Ovary (tissue), 9 donors: ENCODE results near the gene NRARP. TPM values are rescaled to one million over a fixed set of nuclear protein-coding genes. Genes with fewer than 3 reads are reported as not detected.
"Not testable (repeated sequence)": the region's sequence is repeated elsewhere in the genome, so short reads cannot be mapped to it uniquely, and the experiment has no call there.

ENCODE experiments used
- DNase-seq, 5 donors: peaks; one replicate each; pipeline ENCODE4 v3.0.0-alpha.2; 2019 to 2020
- H3K27ac ChIP-seq, 2 donors: fragments of 200-600 bp; one replicate each; pipeline versions ENCODE4 v1.5.1 to v1.8.0; 2019 to 2022
- H3K27me3 ChIP-seq: fragments of 200-600 bp; one replicate; pipeline ENCODE4 v1.8.0; 2022
- H3K36me3 ChIP-seq: fragments of 200-600 bp; sonication (generic); one replicate; pipeline ENCODE4 v1.5.1; 2019
- H3K4me1 ChIP-seq: one replicate; pipeline ENCODE4 v1.8.1; 2013; ENCODE audit warnings: mild to moderate bottlenecking, moderate library complexity; ENCODE audit not compliant: insufficient read depth
- H3K4me3 ChIP-seq: fragments of 200-600 bp; sonication (generic); one replicate; pipeline ENCODE4 v1.5.1; 2017
- H3K9me3 ChIP-seq, 2 donors: fragments of 200-600 bp in 1 of 2; sonication (generic) in 1 of 2; one replicate each; pipeline versions ENCODE4 v1.5.1 to v1.8.1; 2013 to 2019; ENCODE audit warnings: mild to moderate bottlenecking in 1 of 2, moderate library complexity in 1 of 2
- CTCF ChIP-seq, 3 donors: fragments of 450-650 bp in 2 of 3; fragments of 200-600 bp in 1 of 3; IDR thresholded peaks; one replicate each; pipeline versions ENCODE4 v1.5.1 to v1.8.0; 2016 to 2022; ENCODE audit warnings: antibody characterized with exemption in 3 of 3, mild to moderate bottlenecking in 1 of 3
- EP300 ChIP-seq: sonication (generic); formaldehyde crosslinking; IDR thresholded peaks from one replicate; pipeline ENCODE4 v1.6.1; 2017; ENCODE audit warnings: antibody characterized with exemption
- POLR2A ChIP-seq: fragments of 450-650 bp; IDR thresholded peaks from one replicate; pipeline ENCODE4 v1.6.1; 2017; ENCODE audit warnings: antibody characterized with exemption, mild to moderate bottlenecking, moderate library complexity
- WGBS, 3 donors: extraction: QIAGEN DNeasy Blood & Tissue Kit in 1 of 3; methylation state at CpG; one replicate each; pipeline versions ENCODE4 v1.1.5 to v1.1.7; 2013 to 2017; 5-methylcytosine and 5-hydroxymethylcytosine counted together
- intact Hi-C, 4 donors: fragments of 100-400 bp; cut with DNase I; formaldehyde crosslinking; loops; one replicate each; pipeline versions ENCODE4 v1.11.0 to v1.15.1; 2022 to 2023
- polyA plus RNA-seq, 2 donors: library from polyadenylated mRNA; stranded (reverse); fragments of 200-250 nt in 1 of 2; fragments of 350-450 nt in 1 of 2; fragmentation: Illumina TruSeq in 1 of 2; extraction: RNeasy Lipid Tissue Mini Kit (QIAGEN cat#74804) in 1 of 2; gene quantifications; one replicate each; pipeline ENCODE4 v1.2.3, GENCODE V29; 2013 to 2014
- total RNA-seq, 7 donors: library from RNA; depleted of rRNA in 2 of 7; stranded (reverse); fragments of >200 nt in 2 of 7; fragmentation: NEBNext Ultra II Directional in 3 of 7; extraction: Animal tissue kit (Norgen Biotek cat#: 25700) in 3 of 7; gene quantifications; one replicate each; pipeline versions ENCODE4 v1.1.0 to v1.2.4, GENCODE V29; 2016 to 2023
- donor health status: DM: no; HTN: no; CAD: no; lungs with moderate emphysema.
- donor health status: DM: no; HTN: no; CAD: no.
- donor health status: Bipolar disorder and iron deficiency.
- donor health status: DM: yes; HTN: yes; CAD: no.
- donor health status: DM: no; HTN: no; CAD: no.
- donor health status: DM: yes; HTN: yes; CAD: no.

Gene NRARP
- total and polyA plus RNA-seq, 9 donors = 1.3 to 13.8 (median 3.7) TPM

- H3K4me3 ChIP-seq = no peak overlapping the region
- 62 to 70% (median 70%) methylated on average over 10 of the region's 10 CpGs for WGBS, 3 donors
- intact Hi-C loops = no loop called here
- peak in 1 of 5 donors; percentile 27 for DNase-seq
- no peaks in the 10 kb centered on the region for H3K36me3 ChIP-seq
- H3K9me3 ChIP-seq = no peaks in the 10 kb centered on the region
- no peaks in the 10 kb centered on the region for H3K27me3 ChIP-seq
- H3K27ac ChIP-seq = no peak overlapping the region
- H3K4me1 ChIP-seq = no peaks in the 10 kb centered on the region
- TF ChIP-seq EP300 (no peak), POLR2A (no peak), CTCF (IDR thresholded peaks at IDR 0.05) (no peak)
These were observed 38.6 kb downstream of the NRARP start for GRCh38 chr9:137263506-137263905.

DNA sequence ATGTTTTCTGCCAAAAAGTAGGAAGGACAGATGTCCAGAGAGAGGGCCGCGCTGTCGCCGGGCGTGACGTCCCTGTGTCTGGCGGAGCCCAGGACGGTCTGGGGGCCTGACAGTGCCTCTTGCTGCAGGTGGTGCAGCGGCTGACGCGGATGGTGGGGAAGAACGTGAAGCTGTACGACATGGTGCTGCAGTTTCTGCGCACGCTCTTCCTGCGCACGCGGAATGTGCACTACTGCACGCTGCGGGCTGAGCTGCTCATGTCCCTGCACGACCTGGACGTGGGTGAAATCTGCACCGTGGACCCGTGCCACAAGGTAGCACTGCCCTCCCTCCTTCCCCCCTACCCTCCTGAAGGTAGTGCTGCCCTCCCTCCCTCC is 39.2 kb downstream of the NRARP start:
- Histone ChIP-seq H3K36me3 (no peaks in the 10 kb centered on the region), H3K27ac (no peak overlapping the region), H3K9me3 (no peaks in the 10 kb centered on the region), H3K27me3 (no peaks in the 10 kb centered on the region), H3K4me3 (no peak overlapping the region), H3K4me1 (no peaks in the 10 kb centered on the region)
- TF ChIP-seq POLR2A (no peak), EP300 (no peak), CTCF (IDR thresholded peaks at IDR 0.05) (no peak)
- 84 to 87% (median 86%) methylated on average over 24 of the region's 24 CpGs for WGBS, 3 donors
- intact Hi-C loops = no loop called here
- peak in 2 of 5 donors; percentile 10 to 33 for DNase-seq

- intact Hi-C loops, H3K4me1 ChIP-seq, H3K9me3 ChIP-seq, H3K27ac ChIP-seq, H3K4me3 ChIP-seq, H3K36me3 ChIP-seq, H3K27me3 ChIP-seq: not testable (repeated sequence)
- peak in 1 of 3 donors; percentile 18 for TF ChIP-seq CTCF (IDR thresholded peaks at IDR 0.05)
- peak in 2 of 5 donors; percentile 17 to 50 for DNase-seq
- 34 to 45% (median 36%) methylated on average over 15 of the region's 15 CpGs for WGBS, 3 donors
These were observed 39.7 kb downstream of the NRARP start for GRCh38 chr9:137262173-137262908.

GRCh38 chr9:137256856-137257255 is 45.2 kb downstream of the NRARP start:
- Histone ChIP-seq H3K27me3 (no peaks in the 10 kb centered on the region), H3K4me3 (no peak overlapping the region), H3K36me3 (no peaks in the 10 kb centered on the region), H3K4me1 (peaks cover 15% of the 10 kb centered on the region), H3K9me3 (no peaks in the 10 kb centered on the region), H3K27ac (no peak overlapping the region)
- 86 to 92% (median 89%) methylated on average over 15 of the region's 15 CpGs for WGBS, 3 donors
- no peak for TF ChIP-seq POLR2A
- TF ChIP-seq CTCF (IDR thresholded peaks at IDR 0.05) = no peak
- no peak for TF ChIP-seq EP300
- DNase-seq = peak in 1 of 5 donors; percentile 6
- intact Hi-C loops = no loop called here
